ENCODE measurements around the gene OOSP4B.
"Not testable (repeated sequence)": the region's sequence is repeated elsewhere in the genome, so short reads cannot be mapped to it uniquely, and the experiment has no call there.

The OOSP4B gene

GRCh38 chr11:60059521-60060240 is 42.7 kb downstream of the OOSP4B start:
- DNase-seq (ENCODE audit: low read depth), result no peak

GRCh38 chr11:60064111-60064510 is 47.1 kb downstream of the OOSP4B start:
- DNase-seq (ENCODE audit: low read depth), result no peak

- no peak for DNase-seq (ENCODE audit: low read depth)
Observed at GRCh38 chr11:60065801-60066200, 48.8 kb downstream of the OOSP4B start.

DNA sequence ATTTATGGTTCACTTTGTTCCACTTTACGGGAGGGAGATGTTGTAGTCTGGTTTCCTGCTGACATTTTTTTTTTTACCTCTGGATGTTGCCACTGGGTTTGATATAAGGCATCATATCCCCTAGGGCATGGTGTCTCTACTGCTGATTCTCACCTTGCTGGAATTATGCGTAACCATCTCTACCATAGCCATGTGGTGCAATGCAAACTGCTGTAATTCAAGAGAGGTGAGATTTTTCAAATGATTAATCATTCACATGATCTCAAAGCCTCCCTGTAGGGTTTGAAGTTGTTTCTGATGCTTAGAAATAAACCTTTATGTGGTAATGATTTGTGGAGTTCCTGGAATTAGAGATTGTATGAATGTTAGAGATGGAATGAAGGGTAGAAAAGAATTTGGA is 52.5 kb downstream of the OOSP4B start:
- no peak for DNase-seq (ENCODE audit: low read depth)

GRCh38 chr11:60071644-60072043 is 54.7 kb downstream of the OOSP4B start:
- not testable (repeated sequence) for DNase-seq (ENCODE audit: low read depth)

DNA sequence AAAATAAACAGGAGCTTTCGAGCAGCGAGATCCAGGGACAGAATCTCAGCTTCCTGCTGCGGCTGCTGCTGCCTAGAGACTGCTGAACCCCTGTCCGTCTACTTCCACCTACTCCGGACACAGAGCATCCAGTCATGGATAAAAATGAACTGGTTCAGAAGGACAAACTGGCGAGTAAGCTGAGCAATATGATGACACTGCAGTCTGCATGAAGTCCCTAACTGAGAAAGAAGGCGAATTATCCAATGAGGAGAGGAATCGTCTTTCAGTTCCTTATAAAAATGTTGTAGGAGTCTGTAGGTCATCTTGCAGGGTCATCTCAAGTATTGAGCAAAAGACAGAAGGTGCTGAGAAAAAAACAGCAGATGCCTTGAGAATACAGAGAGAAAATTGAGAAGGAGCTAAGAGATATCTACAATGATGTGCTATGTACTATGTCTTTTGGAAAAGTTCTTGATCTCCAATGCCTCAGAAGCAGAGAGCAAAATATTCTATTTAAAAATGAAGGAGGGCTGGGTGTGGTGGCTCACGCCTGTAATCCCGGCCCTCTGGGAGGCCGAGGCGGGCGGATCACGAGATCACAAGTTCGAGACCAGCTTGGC is 60.3 kb downstream of the OOSP4B start:
- DNase-seq (ENCODE audit: low read depth), result no peak

DNA sequence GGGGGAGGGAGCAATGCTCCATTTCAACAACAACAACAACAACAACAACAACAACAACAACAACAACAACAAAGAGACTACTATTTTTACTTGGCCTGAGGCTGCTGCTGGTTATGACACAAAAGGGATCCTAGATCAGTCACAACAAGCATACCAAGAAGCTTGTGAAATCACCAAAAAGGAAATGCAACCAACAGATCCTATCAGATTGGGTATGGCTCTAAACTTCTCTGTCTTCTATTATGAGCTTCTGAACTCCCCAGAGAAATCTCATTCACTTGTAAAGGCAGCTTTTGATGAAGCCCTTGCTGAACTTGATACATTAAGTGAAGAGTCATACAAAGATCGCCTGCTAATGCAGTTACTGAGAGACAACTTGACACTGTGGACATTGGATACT is 61.0 kb downstream of the OOSP4B start:
- DNase-seq (ENCODE audit: low read depth), result no peak

- DNase-seq (ENCODE audit: low read depth), result no peak
Observed at GRCh38 chr11:60078745-60079144, 61.8 kb downstream of the OOSP4B start.

DNA sequence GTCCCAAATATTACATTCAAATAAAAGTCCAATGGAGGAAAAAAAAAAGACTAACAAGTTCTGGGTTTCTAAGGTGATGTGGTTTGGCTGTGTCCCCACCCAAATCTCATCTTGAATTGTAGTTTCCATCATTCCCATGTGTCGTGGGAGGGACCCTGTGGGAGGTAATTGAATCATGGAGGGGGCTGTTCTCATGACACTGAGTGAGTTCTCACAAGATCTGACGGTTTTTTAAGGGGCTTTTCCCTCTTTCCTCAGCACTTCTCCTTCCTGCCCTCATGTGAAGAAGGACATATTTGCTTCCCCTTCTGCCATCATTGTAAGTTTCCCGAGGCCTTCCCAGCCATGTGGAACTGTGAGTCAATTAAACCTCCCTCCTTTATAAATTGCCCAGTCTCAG is 63.6 kb downstream of the OOSP4B start:
- DNase-seq (ENCODE audit: low read depth), result no peak

All from stimulated activated CD4-positive, alpha-beta T cell treated with anti-CD3 and anti-CD28 coated beads, Interleukin-2, amount 100 ng/mL, for 4 hours (primary cell).